Activated naive CD4-positive, alpha-beta T cell treated with Interleukin-2 at 50 U/mL for 16 hours (primary cell): Measurements from ENCODE around the gene EPB41L1.

Source experiments
- DNase-seq: peaks from one replicate; pipeline ENCODE4 v3.0.0-alpha.2; 2020

EPB41L1 gene

DNA sequence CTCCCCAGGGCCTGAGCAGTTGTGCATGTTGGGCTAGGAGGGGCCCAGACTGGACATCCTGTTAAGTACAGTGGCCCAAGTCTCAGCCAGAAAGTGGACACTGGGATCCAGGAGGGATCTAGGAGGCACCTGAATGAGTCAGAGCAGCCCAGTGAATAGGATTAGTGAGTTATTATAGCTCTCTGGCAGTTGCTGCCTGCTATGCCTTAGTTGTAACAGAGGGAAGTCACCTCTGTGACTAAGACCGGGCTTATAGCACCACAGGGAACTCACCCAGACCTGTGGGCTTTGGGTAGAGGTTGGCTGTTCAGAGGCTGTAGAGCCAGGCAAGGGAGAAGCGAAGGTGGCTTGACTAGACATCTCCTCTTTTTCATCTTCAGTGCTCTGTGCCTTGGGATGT lies 42.7 kb downstream of the EPB41L1 start:
- DNase-seq, result no peak

DNA sequence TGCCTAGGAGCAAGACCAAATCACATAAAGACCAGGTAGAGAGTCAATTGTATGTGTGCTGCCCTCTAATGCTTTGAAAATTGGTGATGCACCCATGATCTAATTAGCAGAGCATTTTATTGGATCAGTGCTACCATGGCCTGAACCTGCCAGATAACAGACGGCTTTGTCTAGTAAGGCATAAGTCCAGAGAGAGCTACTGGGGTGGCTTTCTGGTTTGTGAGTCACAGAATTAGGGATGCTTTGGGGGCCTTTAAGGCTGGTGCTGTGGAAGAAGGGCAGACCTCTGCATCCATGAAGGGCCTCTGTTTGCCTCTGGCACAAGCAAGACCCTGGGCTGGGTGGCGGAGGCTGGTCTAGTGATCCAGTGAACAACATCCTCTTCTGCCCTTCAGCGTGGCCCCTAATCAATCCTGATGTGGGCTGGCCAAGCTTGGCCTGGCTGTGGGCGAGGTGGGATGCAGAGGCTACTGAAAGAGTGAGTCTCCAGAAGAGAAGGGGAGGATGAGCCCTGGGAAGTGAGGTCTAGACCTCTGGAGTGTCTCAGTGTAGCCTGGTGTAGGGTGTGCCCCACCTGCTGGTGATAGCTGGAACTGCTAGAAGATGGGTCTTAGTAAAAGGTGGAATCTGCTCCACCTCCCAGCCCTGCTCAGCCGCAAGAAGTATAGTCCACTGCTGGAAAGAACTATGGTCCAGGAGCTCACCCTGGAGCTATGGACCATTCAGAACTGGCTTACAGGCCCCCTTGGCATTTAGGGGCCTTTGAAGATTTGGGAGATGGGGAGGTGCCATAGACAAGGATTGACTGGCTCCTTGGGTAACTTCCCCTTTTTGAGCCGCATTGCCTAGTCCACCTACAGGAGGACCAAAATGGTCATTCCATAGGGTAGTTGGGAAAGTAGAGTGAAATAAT lies 45.1 kb downstream of the EPB41L1 start:
- DNase-seq, result peak; percentile 78

DNA sequence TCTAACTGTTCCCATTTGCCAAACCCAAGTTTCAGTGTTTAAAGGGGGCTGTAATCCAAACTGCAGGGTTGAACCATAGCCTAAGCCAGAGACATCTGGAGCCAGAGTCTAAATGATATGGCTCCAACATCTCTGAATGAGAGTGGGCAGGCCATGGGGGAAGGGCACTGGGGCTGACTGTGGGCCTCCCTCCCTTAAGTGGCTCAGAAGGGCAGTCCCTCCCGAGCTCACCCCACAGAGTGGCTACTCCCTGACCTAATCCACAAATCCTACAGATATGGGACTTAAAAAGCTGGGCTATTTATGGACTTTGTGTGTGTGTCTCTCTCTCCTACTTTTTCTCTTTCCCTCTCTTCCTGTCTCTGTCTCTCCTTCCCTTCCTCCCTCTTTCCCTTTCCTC lies 45.9 kb downstream of the EPB41L1 start:
- DNase-seq, result no peak

DNA sequence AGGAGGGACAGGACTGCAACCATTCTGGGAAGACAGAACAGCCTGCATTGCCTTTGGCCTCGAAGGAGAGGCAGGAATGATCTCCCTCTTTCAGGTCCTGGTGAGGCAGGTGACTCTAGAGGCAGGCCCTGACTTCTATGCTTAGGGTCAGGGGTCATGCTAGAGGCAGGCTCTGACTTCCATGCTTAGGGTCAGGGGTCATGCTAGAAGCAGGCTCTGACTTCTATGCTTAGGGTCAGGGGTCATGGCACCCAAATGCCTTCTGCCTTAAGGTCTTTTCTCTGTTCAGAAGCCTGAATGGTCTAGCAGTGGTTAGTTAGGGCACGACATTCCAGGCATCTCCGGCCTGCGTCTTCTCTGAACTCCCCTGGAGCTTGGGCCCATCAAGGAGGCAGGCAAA lies 46.7 kb downstream of the EPB41L1 start:
- DNase-seq, result no peak

DNA sequence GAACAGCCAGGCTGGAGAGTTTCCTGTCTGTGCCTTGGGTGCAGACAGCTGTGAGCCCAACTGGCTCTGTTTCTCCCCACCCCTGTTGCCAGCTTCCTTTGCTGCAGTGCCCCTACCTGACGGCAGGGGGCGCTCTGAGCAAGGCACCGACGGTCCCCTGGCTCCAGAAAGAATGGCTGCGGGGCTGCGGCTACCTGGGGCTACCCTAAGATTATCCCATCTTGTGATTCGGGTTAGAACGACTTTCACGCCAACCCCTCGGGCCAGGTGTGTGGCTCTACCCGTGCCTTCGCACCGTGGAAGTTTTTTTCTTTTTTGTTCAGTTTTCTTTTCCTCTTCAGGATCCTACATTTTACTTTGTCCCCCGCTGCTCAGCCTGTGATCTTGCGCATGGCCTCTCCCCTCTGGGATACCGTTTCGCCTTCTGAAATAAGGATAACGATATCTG lies 48.4 kb downstream of the EPB41L1 start:
- DNase-seq, result peak; percentile 79

DNA sequence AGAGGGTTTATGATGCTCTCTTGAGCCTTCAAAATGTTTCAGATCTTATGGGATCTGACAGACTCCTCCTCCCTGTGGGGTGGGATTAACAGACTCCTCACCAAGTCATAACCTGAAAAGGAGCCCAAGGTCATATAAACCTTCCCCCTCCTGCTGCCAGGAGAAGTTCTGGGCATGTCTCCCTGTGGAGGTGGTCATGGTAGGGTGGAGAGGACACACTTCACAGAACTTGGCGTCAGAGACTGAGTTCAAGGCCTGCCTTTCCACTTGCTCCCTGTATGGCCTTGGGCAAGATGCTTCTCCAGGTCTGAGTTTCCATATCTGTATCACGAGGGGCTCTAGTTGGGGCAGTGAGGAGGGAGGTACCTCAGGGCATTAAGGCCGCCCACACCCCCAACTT lies 49.3 kb downstream of the EPB41L1 start:
- DNase-seq, result no peak

DNA sequence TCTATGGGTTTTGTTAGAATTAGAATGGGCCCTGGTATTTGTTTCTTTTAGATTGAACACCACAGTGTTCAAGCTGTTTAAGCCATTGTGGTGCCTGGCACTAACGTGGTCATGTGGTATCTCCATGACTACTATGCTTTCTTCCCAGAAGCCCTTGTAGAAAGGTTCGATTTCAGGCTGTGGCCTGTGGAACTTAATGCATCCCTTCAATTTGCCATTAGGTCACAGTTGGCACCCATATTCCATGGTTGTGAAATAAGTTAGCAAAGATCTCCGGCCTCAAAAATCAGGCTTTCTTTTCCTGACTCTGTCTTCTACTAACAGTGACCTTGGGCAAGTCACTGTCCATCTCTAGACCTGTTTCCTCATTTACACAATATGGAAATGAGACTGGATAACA lies 50.5 kb downstream of the EPB41L1 start:
- DNase-seq, result no peak

DNA sequence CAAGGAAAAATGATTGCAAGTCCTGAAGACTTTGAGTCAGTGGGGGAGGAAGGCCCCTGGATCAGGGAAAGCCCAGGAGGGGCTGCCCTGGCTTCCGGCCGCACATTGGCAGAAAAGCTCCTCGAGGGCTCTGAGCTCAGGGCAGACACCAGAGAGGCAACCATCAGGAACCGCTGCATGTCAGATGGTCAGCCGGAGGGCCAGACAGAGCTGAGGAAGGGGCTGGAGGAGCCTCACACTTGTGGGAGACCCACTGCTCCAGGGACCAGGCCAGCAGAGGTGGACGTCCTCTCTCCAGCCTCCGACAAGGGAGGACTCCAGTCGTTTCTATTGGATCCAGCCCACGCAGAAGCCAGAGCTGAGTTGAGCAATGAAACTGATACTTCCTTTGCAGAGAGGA lies 51.5 kb downstream of the EPB41L1 start:
- DNase-seq, result no peak

DNA sequence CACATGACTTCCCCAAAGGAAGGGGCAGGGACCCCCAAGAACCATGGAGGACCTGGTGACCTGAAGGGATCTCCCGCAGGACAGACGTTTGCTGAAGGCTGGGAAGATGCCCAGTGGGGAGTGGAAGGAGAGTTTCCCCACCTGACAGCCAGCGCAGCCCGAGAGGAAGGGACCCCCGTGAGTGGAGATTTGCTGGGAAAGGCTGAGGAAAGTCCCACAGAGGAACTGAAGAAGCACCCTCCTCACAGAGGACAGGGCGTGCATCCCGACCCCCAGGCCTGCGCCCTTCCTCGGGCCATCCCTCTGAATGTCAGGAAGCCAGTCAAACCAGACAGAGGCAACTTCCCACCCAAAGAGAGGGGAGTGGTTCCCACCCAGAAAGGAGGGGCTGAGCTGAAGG lies 52.1 kb downstream of the EPB41L1 start:
- DNase-seq, result no peak

DNA sequence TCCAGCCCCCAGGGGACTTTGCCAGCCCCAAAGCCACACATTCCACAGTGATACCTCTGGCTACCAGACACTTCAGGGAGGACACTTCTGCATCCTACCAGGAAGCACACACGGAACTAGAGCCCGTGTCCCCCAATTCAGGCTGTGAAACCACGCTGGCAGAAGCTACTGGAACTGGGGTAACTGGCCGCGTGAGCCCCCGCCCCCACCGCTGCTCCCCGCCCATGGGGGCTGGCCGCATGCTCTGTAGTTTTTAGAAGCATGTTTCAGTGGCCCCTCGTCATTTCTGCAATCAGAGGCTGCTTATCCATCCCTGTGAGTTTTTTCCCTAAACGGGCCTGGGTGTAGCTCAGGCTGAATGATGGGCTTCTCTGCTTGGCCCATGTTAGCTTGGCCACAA lies 53.1 kb downstream of the EPB41L1 start:
- DNase-seq, result no peak

DNA sequence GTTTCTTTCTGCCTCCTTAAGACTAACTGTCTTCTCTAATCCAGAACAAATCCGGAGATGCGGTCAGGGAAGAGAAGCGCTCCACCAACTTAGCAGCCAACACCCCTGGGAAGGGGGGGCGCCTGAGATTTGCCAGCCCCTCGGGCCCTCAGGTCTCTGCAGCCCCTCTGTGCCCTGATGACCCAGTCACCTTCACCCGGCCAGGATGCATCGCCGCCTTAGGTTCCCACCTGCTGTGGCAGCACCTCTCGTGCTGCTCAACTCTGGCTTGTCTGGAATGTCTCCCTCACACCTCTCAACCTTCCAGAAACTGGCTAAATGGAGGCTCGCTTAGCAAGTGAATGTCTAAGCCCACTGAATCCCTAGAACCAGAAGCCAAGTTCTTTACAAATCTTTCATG lies 53.7 kb downstream of the EPB41L1 start:
- no peak for DNase-seq

DNA sequence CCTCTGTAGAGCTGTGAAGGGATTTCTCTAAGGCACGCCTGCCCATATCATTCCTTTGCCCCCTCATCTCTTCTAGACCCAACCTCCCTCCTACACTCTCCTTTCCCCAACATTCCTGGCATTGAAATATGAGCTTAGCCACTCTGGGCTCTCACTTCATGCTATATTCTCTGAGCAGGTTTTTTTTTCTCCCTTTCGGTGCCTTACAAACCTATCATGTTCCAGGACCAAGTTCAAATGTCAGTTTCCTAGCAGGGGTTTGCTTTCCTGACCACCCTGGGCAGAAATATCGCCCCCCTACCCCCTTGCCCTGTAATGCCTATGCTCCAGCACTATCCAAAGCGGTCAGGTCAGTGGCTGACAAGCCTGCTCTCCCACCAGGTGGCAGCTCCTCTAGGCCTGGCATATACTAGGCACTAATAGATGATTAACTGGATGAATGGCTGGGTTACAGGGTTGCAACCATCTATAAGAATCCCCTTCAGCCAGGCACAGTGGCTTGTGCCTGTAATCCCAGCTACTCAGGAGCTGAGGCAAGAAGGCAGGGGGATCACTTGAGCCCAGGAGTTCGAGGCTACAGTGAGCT lies 56.0 kb downstream of the EPB41L1 start:
- no peak for DNase-seq

DNA sequence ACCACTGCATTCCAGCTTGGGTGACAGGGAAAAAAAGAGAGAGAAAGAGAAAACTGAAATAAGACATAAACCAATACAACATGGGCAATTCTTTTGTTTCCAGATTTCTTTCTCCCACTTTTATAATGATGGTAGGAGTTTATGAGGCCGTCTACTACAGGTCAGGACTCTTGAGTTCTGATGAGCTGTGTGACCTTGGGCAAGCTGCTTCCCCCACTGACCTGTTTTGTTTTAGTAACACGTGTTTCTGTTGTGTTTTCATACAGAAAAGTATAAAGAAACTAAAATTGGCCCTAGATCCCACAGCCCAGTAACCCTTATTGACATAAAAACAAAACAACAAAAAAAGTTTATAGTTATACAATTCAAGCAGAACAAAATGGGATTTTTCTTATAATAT lies 58.8 kb downstream of the EPB41L1 start:
- no peak for DNase-seq

DNA sequence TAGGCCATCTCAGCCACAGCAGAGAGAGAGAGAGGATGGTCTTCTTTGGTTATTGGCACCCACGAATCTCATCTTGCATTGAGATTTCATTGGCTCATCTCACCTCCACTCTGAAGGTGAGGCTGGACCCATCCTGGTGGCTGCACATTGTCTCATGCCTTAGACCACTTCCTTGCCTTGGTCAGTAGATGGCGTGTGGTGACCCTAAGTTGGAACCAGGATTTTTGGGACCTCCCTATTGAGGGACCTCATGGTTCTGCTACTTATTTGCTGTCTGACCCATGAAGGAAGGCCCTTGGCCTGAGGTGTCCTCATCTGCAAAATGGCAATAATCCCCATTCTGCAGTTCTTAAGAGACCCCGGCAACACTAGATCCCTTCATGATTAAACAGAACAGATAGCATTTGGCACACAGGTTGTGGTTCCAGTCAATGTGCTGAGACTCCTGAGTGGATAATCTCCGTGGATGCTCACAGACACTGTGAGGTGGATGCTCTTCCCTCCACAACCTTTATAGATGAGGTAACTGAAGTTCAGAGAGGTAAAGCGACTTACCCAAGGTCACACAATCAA lies 60.2 kb downstream of the EPB41L1 start:
- DNase-seq, result no peak

DNA sequence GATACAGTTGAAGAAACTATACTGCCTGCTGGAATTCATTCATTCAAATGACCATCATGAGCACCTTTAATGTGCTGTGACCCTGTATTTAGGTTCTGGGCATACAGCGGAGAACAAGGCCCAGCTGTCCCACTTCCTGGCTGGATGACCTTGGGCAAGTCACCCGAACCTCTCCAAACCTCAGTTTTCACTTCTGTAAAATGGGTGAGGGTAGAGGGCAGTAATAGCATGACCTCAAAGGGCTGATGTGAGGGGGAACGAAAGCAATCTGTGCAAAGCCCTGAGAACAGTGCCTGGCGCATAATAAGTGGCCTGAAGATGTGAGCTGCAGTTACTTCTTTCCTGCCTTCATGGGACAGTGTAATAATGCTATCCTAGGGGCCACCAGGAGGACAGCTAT lies 61.2 kb downstream of the EPB41L1 start:
- DNase-seq, result no peak

DNA sequence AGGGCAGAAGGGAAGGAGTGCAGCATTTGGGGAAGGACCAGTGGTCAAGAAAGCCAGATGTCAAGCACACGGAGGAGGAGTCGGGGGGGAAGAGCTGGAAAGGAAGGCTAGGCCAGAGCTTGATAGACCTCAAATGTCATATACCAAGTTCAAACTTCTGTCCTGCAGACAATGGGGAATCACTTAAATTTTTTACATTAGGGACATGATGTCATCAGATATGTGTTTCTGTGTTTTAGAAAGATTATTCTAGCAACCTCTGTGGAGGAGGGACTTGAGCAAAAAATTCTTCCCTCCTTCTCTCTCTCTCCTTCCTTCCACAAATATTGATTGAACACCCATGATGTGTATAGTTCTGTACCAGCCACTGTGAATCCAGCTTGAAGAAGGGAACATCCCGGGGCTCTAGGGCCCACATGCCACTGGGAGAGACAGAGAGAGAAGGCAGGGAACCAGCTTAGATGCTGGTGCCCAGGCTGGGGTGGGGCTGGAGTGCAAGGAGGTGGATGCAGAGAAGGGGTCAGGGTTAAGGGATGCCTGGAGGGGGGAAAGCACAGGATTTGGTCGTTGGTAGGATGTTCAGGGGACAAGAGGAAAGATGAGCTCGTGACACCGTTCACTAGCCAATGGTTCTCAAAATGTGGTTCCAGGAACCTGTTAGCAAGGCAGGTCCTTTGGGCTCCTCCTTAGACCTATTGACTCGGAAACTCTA lies 61.9 kb downstream of the EPB41L1 start:
- no peak for DNase-seq

DNA sequence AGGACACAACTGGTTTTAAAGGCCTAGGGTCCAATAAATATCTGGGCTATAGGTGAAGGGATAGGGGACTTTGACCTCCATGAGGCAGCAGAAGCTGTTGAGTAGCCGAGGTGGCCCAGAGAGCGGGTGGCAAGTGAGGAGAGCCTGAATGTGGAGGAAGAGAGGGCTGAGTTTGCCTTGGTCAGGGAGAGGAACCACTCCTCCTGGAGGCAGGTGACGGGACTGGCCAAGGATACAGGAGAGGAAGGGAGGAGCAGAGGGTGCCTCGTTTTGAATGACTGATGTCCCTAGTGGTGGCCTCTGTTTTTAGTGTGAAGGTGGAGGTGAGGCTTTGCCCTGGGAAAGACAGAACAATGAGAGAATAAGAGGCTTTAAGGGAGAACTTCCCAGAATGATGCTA lies 62.7 kb downstream of the EPB41L1 start:
- no peak for DNase-seq

DNA sequence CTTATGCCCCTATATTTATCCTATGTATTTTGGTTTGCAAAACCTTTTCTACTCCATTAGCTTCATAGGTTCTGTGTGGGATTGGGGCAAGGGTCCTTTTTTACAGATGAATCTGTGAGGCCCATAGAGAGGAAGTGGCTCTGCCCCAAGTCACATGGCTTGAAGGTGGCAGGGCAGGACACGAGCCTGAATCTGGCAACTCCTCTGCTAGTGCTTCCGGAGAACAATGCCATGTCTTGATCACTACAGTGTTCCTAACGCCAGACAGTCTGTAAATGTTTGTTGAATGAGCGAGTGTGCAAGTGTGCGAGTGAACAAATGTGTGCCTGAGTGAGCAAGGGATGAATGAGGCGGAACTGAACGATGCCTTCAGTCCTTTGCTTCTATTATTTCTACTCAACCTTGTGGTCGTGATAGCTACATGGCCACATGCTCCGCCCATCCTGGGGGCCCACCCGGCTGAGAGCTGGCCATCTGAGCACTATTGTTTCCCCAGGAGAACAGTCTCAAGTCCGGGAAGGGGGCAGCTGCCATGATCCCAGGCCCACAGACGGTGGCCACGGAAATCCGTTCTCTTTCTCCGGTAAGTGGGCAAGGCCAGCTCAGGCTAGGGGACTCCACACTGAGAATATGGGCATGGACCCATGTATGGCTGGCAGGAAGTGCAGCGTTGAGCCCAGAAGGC lies 64.0 kb downstream of the EPB41L1 start:
- no peak for DNase-seq

DNA sequence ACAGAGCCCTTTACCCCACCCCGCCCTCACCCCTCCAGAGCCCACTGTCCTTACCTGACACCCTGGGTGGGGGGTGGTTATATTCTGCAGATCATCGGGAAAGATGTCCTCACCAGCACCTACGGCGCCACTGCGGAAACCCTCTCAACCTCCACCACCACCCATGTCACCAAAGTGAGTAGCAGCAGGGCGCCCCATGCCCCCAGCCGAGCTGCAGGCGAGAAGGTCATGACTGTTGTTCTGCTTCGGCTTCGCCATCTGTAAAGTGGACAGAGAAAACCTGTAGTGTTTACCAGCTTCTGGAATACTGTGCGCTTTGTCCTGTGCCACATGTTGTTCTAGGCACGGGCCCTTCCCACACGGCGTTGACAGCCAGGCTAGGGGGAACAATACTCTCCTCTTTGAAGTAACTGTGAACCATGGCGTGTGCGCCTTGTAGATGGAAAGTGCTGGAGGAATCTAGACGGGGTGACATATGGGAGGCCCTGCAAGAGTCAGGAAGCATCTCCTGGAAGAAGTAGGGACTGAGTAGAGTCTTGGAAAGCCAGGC lies 65.2 kb downstream of the EPB41L1 start:
- DNase-seq, result no peak

DNA sequence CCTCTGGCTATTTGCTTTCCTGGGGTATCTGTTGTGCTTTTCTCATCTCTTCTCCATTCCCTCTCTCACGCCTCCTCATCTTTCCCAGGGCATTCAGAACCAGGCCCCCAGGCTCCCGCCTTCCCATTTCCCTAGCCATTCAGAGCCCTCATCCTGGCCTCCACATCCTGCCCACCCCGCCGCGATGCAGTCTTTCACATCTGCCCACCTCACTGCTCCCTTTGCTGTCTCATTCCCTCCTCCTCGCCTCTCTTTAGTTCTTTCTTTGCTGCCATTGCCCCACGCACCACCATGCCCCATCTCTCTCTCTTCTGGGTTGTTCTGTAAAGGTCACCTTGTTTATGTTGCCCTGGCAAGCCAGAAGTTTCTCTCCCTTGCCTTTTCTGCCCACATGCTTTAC lies 71.1 kb downstream of the EPB41L1 start:
- no peak for DNase-seq

DNA sequence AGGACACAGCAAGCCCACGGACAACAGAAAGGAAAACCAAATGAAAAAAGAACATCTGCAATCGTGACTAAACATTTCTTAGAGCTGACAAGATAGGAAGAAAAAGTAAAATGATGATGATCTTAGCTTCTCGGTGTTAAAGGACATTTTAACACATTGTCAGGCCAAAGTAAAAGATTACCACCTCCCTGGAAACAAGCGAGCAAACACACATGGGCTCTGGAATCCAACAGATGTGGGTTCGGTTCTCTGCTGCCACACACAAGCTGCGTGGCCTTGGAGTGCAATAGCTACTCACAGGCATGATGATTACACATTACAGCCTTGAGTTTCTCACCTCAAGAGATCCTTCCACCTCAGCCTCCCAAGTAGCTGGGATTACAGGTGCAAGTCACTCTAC lies 74.2 kb downstream of the EPB41L1 start:
- DNase-seq, result no peak

DNA sequence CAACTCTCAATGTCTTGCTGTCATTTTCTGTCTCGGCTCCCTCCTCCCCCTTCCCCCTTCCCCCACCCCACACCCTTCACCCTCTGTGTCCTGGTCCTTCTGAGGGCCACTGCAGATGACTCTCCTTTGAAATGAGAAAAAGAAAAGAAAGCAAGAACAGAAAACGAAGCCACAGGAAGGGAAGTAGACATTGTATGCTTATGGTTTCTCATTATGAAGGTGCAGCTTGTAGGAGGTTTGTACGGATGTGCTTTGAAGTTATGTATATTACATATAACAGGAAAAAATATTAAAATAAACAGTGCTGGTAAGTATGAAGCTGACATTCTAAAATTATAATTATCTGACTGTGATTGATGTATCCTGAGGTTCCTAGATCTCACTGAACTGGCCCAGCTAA lies 75.5 kb downstream of the EPB41L1 start:
- DNase-seq, result no peak

DNA sequence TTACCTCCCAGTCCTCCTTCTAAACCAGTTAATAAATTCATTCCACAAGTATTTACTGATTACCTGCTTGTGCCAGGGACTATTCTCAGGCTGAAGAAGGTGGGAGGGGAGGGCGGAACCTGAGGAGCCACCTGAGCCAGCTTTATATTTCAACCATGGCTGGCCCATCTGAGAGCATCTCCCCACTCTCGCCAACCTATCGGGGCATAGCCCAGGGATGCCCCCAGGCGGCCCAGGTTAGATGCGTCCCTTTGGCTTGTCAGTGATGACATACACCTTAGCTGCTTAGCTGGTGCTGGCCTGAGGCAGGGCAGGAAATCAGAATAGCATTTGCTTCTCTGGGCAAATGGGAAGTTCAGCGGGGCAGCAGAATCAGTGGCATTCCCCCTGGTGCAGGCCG lies 76.8 kb downstream of the EPB41L1 start:
- DNase-seq, result no peak
